ENCODE measurements around the gene RAB3GAP1.

DNA sequence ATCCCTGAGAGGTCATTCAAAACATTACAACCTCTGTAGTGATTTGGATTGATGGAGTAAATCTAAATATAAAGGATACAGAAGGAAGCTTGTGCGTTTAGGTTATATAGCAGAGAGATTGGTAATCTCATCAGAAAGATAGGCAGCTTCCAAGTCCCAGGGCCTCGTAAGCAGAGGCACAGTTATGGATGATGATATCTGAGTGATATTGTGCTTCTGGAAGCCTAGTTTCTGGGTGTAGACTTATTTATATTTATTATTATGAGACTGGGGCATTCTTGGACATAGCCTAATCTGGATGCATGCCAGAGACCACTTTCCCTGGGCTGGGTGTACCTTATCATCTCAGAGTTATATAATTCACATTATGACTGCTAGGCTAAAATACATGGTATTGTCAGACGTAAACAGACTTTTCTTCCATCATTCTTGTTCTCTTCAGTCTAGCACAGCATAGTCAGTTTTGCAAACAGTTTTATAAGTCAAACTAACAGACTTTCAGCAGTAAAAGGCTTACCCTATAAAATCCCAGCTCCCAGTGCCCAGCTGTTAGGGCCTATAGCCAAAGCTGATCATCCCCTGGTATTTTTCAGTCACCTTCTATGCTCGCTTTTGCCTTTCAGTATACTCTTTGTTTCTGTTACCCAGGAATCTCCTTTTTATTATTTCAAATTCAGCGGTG is 47.9 kb downstream of the RAB3GAP1 start:
- TF ChIP-seq ESRRG (CRISPR knock-in tag; IDR thresholded peaks at IDR 0.05) = no peak
- TF ChIP-seq, protein P1, sequence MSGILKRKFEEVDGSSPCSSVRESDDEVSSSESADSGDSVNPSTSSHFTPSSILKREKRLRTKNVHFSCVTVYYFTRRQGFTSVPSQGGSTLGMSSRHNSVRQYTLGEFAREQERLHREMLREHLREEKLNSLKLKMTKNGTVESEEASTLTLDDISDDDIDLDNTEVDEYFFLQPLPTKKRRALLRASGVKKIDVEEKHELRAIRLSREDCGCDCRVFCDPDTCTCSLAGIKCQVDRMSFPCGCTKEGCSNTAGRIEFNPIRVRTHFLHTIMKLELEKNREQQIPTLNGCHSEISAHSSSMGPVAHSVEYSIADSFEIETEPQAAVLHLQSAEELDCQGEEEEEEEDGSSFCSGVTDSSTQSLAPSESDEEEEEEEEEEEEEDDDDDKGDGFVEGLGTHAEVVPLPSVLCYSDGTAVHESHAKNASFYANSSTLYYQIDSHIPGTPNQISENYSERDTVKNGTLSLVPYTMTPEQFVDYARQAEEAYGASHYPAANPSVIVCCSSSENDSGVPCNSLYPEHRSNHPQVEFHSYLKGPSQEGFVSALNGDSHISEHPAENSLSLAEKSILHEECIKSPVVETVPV (CRISPR knock-in tag; IDR thresholded peaks at IDR 0.05) = no peak
- no peak for TF ChIP-seq PATZ1 (CRISPR knock-in tag; IDR thresholded peaks at IDR 0.05; ENCODE audit: borderline replicate concordance)
- no peak for TF ChIP-seq ZC3H10 (CRISPR knock-in tag; IDR thresholded peaks at IDR 0.05)
- TF ChIP-seq, protein P2, sequence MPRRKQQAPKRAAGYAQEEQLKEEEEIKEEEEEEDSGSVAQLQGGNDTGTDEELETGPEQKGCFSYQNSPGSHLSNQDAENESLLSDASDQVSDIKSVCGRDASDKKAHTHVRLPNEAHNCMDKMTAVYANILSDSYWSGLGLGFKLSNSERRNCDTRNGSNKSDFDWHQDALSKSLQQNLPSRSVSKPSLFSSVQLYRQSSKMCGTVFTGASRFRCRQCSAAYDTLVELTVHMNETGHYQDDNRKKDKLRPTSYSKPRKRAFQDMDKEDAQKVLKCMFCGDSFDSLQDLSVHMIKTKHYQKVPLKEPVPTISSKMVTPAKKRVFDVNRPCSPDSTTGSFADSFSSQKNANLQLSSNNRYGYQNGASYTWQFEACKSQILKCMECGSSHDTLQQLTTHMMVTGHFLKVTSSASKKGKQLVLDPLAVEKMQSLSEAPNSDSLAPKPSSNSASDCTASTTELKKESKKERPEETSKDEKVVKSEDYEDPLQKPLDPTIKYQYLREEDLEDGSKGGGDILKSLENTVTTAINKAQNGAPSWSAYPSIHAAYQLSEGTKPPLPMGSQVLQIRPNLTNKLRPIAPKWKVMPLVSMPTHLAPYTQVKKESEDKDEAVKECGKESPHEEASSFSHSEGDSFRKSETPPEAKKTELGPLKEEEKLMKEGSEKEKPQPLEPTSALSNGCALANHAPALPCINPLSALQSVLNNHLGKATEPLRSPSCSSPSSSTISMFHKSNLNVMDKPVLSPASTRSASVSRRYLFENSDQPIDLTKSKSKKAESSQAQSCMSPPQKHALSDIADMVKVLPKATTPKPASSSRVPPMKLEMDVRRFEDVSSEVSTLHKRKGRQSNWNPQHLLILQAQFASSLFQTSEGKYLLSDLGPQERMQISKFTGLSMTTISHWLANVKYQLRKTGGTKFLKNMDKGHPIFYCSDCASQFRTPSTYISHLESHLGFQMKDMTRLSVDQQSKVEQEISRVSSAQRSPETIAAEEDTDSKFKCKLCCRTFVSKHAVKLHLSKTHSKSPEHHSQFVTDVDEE (CRISPR knock-in tag; IDR thresholded peaks at IDR 0.05) = no peak; the same call in 1 of the 2 replicates
- TF ChIP-seq GLIS3 (CRISPR knock-in tag; IDR thresholded peaks at IDR 0.05) = no peak
- TF ChIP-seq CSDC2 (CRISPR knock-in tag; IDR thresholded peaks at IDR 0.05) = no peak
- TF ChIP-seq TCF4 (CRISPR knock-in tag; IDR thresholded peaks at IDR 0.05; ENCODE audit: borderline replicate concordance) = peak; percentile 20; the same call in 1 of the 2 replicates
- TF ChIP-seq, protein P3, sequence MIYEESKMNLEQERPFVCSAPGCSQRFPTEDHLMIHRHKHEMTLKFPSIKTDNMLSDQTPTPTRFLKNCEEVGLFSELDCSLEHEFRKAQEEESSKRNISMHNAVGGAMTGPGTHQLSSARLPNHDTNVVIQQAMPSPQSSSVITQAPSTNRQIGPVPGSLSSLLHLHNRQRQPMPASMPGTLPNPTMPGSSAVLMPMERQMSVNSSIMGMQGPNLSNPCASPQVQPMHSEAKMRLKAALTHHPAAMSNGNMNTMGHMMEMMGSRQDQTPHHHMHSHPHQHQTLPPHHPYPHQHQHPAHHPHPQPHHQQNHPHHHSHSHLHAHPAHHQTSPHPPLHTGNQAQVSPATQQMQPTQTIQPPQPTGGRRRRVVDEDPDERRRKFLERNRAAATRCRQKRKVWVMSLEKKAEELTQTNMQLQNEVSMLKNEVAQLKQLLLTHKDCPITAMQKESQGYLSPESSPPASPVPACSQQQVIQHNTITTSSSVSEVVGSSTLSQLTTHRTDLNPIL (CRISPR knock-in tag; IDR thresholded peaks at IDR 0.05; ENCODE audit: low read depth) = no peak
- no peak for TF ChIP-seq ZNF565 (CRISPR knock-in tag; conservative IDR thresholded peaks at IDR 0.05; ENCODE audit: low read depth)
- TF ChIP-seq BACH2 (CRISPR knock-in tag; IDR thresholded peaks at IDR 0.05; ENCODE audit: borderline replicate concordance) = no peak
- TF ChIP-seq ZFP3 (CRISPR knock-in tag; IDR thresholded peaks at IDR 0.05) = no peak
- no peak for TF ChIP-seq RARB (CRISPR knock-in tag; IDR thresholded peaks at IDR 0.05)
